SU-DHL-6 (cell line): ENCODE measurements around the gene TTBK1.

ENCODE experiments used
- H2AFZ ChIP-seq: fragments of 200-600 bp; sonication (generic); 2 replicates; pipeline ENCODE4 v1.6.1; 2014; ENCODE audit warnings: low read depth, mild to moderate bottlenecking, moderate library complexity, mixed read lengths, antibody characterized with exemption, low read length; ENCODE audit not compliant: severe bottlenecking
- H3F3A ChIP-seq: fragments of 200-600 bp; shearing (Covaris generic); 2 replicates; pipeline ENCODE4 v1.6.0; 2016; ENCODE audit warnings: antibody characterized with exemption, mild to moderate bottlenecking; ENCODE audit not compliant: insufficient read depth
- H3K27ac ChIP-seq: fragments of 200-600 bp; sonication (generic); 2 replicates; pipeline ENCODE4 v1.5.1; 2016; ENCODE audit warnings: low read depth, mild to moderate bottlenecking, low read length, moderate library complexity, mixed read lengths
- H3K27me3 ChIP-seq: fragments of 200-600 bp; sonication (generic), shearing (Covaris generic); 2 replicates; pipeline ENCODE4 v1.6.0; 2014; ENCODE audit warnings: mild to moderate bottlenecking, low read length
- H3K36me3 ChIP-seq: fragments of 200-600 bp; sonication (generic); 2 replicates; pipeline ENCODE4 v1.6.1; 2014; ENCODE audit warnings: mild to moderate bottlenecking, low read length, mixed read lengths
- H3K4me2 ChIP-seq: fragments of 300-600, 200-600 bp; shearing (Covaris generic), sonication (generic); 2 replicates; pipeline ENCODE4 v1.6.0; 2014; ENCODE audit warnings: low read length, low read depth, mild to moderate bottlenecking; ENCODE audit not compliant: poor library complexity, severe bottlenecking
- H3K4me3 ChIP-seq: fragments of 200-600 bp; sonication (generic); 2 replicates; pipeline ENCODE4 v1.5.1; 2014; ENCODE audit warnings: antibody characterized with exemption, low read length, mild to moderate bottlenecking, mixed read lengths; ENCODE audit not compliant: insufficient read depth, poor library complexity, severe bottlenecking
- H3K79me2 ChIP-seq: fragments of 200-600 bp; sonication (generic); 2 replicates; pipeline ENCODE4 v1.6.1; 2014; ENCODE audit warnings: mild to moderate bottlenecking, low read length, moderate library complexity; ENCODE audit not compliant: insufficient read depth
- H3K9ac ChIP-seq: fragments of 200-600 bp; sonication (generic); 2 replicates; pipeline ENCODE4 v1.7.0; 2014; ENCODE audit warnings: mild to moderate bottlenecking, low read length
- H3K9me2 ChIP-seq: fragments of 200-600 bp; sonication (generic); replicated peaks from 2 replicates; pipeline ENCODE4 v1.6.1; 2014; ENCODE audit warnings: low read length; ENCODE audit not compliant: insufficient read depth
- H3K9me3 ChIP-seq: fragments of 200-600 bp; sonication (generic); 2 replicates; pipeline ENCODE4 v1.6.1; 2014; ENCODE audit warnings: low read length, mixed read lengths; ENCODE audit not compliant: insufficient read depth
- H4K20me1 ChIP-seq: fragments of 200-600 bp; sonication (generic); 2 replicates; pipeline ENCODE4 v1.6.1; 2014; ENCODE audit warnings: low read depth, mild to moderate bottlenecking, antibody characterized with exemption, low read length, moderate library complexity, mixed read lengths
- EZH2phosphoT487 ChIP-seq: fragments of 200-600 bp; sonication (generic), shearing (Covaris generic); conservative IDR thresholded peaks from 2 replicates; pipeline ENCODE4 v1.6.1; 2018; ENCODE audit warnings: mild to moderate bottlenecking, antibody characterized with exemption, low read length, moderate library complexity, mixed read lengths
- TF ChIP-seq, protein P1 (sequence below): fragments of 200-600 bp; sonication (generic); IDR thresholded peaks from one replicate; pipeline ENCODE4 v1.5.1; 2017; ENCODE audit warnings: antibody characterized with exemption, mild to moderate bottlenecking, low read length, moderate library complexity; ENCODE audit not compliant: insufficient read depth, poor library complexity, severe bottlenecking

Gene TTBK1

DNA sequence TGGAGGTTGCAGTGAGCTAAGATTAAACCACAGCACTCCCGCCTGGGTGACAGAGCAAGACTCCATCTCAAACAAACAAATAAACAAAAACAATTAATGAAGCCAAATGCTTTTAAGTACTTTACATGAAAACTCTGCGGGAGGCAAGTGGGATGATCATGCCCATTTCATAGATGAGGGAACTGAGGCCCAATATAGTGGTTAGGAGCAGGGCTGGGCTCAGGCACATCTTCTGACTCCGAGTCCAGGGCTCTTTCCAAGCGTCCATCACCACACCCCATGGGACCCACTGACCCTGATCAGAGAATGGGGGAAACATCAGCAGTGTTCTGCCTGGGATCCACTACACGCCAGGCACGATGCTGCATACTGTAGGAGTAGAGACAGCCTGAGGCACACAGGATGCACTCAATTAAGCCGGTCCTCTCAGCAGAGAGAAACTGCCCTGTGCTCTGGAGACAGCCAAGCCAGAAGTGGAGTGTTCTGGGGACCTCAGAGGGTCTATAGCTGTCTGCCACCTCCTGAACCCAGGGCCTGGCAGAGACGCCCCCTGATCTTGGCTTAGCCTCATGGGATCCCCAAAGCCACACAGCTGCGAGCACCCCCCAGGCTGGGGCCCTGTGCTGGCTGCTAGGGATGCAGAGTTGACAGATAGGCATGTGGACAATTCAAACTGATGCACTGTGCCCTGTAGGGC, 13.5 kb downstream of the TTBK1 start:
- no peak overlapping the region for H3K27ac ChIP-seq
- no peaks in the 10 kb centered on the region for H3K79me2 ChIP-seq
- H4K20me1 ChIP-seq = no peaks in the 10 kb centered on the region
- H3F3A ChIP-seq = no peaks in the 10 kb centered on the region
- no peaks in the 10 kb centered on the region for H3K9me3 ChIP-seq
- H3K9ac ChIP-seq = no peak overlapping the region
- H3K36me3 ChIP-seq = no peaks in the 10 kb centered on the region
- H2AFZ ChIP-seq = no peak overlapping the region
- TF ChIP-seq, protein P1, sequence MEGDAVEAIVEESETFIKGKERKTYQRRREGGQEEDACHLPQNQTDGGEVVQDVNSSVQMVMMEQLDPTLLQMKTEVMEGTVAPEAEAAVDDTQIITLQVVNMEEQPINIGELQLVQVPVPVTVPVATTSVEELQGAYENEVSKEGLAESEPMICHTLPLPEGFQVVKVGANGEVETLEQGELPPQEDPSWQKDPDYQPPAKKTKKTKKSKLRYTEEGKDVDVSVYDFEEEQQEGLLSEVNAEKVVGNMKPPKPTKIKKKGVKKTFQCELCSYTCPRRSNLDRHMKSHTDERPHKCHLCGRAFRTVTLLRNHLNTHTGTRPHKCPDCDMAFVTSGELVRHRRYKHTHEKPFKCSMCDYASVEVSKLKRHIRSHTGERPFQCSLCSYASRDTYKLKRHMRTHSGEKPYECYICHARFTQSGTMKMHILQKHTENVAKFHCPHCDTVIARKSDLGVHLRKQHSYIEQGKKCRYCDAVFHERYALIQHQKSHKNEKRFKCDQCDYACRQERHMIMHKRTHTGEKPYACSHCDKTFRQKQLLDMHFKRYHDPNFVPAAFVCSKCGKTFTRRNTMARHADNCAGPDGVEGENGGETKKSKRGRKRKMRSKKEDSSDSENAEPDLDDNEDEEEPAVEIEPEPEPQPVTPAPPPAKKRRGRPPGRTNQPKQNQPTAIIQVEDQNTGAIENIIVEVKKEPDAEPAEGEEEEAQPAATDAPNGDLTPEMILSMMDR = no peak
- no peak for TF ChIP-seq EZH2phosphoT487
- H3K4me2 ChIP-seq = no peak overlapping the region
- no peaks in the 10 kb centered on the region for H3K27me3 ChIP-seq
- H3K9me2 ChIP-seq = no peaks in the 10 kb centered on the region
- H3K4me3 ChIP-seq = no peak overlapping the region

DNA sequence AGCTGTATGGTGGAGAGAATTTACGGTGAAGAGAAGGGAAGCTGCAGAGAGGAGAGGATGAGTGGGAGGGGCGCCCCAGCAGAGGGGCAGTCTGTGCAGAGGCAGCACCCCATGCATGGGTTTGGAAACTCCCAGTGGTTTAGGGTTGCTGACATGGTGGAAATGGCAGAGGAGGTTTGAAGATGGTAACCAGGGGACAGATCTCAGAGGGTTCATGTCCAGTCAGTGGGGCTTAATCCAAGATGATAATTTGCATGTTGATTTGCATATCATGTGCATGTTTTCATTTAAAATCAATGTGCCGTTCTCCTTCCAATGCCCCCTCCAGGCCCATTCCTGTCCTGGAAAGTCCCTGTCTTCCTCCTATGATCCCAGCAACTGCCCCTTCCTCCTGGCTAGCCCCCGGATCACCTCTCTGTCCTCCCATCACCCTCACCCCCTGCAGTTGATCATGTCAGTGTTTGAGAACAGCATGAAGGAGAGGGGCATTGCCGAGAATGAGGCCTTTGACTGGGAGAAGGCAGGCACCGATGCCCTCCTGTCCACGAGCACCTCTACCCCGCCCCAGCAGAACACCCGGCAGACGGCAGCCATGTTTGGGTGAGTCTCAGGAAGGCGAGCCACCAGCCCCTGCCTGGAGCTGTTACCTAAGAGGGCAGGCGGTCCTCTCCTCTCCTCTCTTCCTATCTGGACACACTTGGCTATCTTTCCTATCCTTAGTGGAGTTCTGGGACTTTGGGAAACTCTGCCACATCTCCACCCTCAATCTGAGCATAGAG, 14.3 kb downstream of the TTBK1 start:
- Histone ChIP-seq H2AFZ (no peak overlapping the region), H4K20me1 (no peaks in the 10 kb centered on the region), H3F3A (no peaks in the 10 kb centered on the region), H3K79me2 (no peaks in the 10 kb centered on the region), H3K9me3 (no peaks in the 10 kb centered on the region), H3K9me2 (no peaks in the 10 kb centered on the region), H3K4me2 (no peak overlapping the region), H3K9ac (no peak overlapping the region), H3K27me3 (no peaks in the 10 kb centered on the region), H3K27ac (no peak overlapping the region), H3K4me3 (no peak overlapping the region), H3K36me3 (no peaks in the 10 kb centered on the region)
- TF ChIP-seq, protein P1 = no peak
- no peak for TF ChIP-seq EZH2phosphoT487

DNA sequence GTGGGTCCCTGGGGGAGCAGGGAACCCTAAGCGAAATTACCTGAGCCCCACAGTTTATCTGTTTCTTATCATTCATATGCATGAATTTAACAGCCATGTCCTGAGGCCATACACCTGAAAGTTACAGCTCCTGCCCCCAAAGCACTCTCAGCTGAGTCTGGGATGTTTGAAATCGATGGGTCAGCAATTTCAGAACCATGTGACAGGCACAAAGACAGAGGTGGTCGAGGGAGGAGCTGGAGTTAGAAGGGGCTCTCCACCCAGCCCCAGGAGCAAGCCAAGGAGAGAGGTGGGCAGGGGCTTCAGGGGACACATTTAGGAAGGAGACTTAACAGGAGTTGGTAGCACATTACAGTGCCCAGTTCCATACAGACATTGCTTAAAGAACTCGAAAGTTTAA, 14.9 kb downstream of the TTBK1 start:
- no peak overlapping the region for H3K27ac ChIP-seq
- no peak overlapping the region for H3K4me2 ChIP-seq
- no peak overlapping the region for H2AFZ ChIP-seq
- no peaks in the 10 kb centered on the region for H3K27me3 ChIP-seq
- H4K20me1 ChIP-seq = no peaks in the 10 kb centered on the region
- TF ChIP-seq EZH2phosphoT487 = no peak
- TF ChIP-seq, protein P1 = no peak
- H3K4me3 ChIP-seq = no peak overlapping the region
- H3F3A ChIP-seq = no peaks in the 10 kb centered on the region
- no peaks in the 10 kb centered on the region for H3K36me3 ChIP-seq
- no peaks in the 10 kb centered on the region for H3K79me2 ChIP-seq
- H3K9ac ChIP-seq = no peak overlapping the region
- no peaks in the 10 kb centered on the region for H3K9me2 ChIP-seq
- no peaks in the 10 kb centered on the region for H3K9me3 ChIP-seq
